GM12872 (cell line): Measurements from ENCODE around the gene MID2.

Experiments
- CTCF ChIP-seq: IDR thresholded peaks from 3 replicates; pipeline ENCODE4 v1.5.1; 2011; ENCODE audit warnings: low read depth, mild to moderate bottlenecking, low read length, moderate library complexity; ENCODE audit not compliant: insufficient read depth

Gene MID2

DNA sequence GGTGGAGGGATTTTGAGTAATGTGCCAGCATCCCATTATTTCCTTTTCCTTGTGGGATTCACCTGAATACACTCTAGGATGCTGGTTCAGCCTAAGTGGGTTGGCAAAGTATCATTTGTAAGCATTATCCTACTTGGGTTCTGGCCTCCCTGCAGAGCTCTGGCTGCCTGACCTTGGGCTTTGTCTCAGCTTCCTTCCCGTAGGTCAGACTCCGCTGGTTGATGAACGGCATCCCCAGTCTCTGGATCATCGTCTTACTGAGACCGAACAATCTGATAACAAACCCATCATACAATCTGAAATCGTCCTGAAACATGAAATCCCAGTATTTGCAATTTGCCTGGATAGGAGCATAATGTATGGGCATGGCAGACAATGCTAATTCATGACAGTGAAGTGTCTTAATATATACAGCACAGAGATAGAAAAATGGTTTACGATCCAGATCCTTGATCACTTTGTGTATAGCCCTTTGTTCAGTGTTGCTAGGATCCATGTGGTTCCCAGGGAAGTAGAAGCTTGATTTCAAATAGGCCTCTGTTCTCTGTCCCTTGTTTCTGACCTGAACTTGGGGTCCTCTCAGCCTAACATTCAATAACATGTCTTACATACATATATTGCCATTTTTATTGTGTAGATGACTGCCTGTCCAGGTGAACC is 5.5 kb downstream of the MID2 start:
- no peak for TF ChIP-seq CTCF

- no peak for TF ChIP-seq CTCF
Observed at GRCh38 chrX:107834275-107835201, 8.9 kb downstream of the MID2 start.

- no peak for TF ChIP-seq CTCF
Observed at GRCh38 chrX:107836958-107837357, 11.3 kb downstream of the MID2 start.

- TF ChIP-seq CTCF, result no peak
Observed at GRCh38 chrX:107840971-107841370, 15.3 kb downstream of the MID2 start.

- no peak for TF ChIP-seq CTCF
Observed at GRCh38 chrX:107842715-107843400, 17.2 kb downstream of the MID2 start.

GRCh38 chrX:107845625-107846024 is 20.0 kb downstream of the MID2 start:
- TF ChIP-seq CTCF, result no peak

DNA sequence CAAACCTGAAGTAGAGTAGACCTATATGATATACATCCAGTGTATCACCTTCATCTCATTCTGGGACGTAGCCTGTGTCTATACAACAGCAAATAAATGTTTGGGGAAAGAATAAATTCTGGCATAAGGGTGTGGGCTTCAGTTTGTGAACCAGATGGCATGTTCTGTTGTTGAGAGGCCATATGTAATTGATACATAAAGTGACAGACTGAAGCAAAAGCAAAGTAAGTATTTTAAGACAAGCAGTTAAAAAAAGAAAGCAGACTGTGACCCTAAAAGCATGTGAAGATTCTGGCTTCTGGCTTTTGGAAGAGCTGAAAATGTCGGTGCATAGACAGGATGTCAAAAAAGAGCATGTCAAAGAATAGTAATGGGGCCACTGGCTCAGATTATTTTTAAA is 22.9 kb downstream of the MID2 start:
- TF ChIP-seq CTCF, result no peak
